HCT116 (cell line): ENCODE data around the gene PRKN.

Experiments used
- ELF1 ChIP-seq: IDR thresholded peaks from 2 replicates; pipeline ENCODE4 v1.6.1; 2012; ENCODE audit warnings: low read depth, borderline replicate concordance
- EZH2 ChIP-seq: fragments of 200-600 bp; sonication (generic); IDR thresholded peaks from 2 replicates; pipeline ENCODE4 v1.6.1; 2017; ENCODE audit warnings: antibody characterized with exemption, mixed run types
- EZH2phosphoT487 ChIP-seq: fragments of 200-600 bp; IDR thresholded peaks from 2 replicates; pipeline ENCODE4 v1.6.1; 2018; ENCODE audit warnings: antibody characterized with exemption, borderline replicate concordance
- JUND ChIP-seq: IDR thresholded peaks from 2 replicates; pipeline ENCODE4 v1.6.1; 2012
- POLR2A ChIP-seq: IDR thresholded peaks from 2 replicates; pipeline ENCODE4 v1.7.0; 2011; ENCODE audit warnings: borderline replicate concordance; ENCODE audit not compliant: insufficient read depth, insufficient read length; ENCODE audit errors: extremely low read depth
- POLR2AphosphoS5 ChIP-seq: IDR thresholded peaks from 2 replicates; pipeline ENCODE4 v1.6.1; 2011; ENCODE audit warnings: mild to moderate bottlenecking, low read depth, low read length, moderate library complexity
- RAD21 ChIP-seq: IDR thresholded peaks from 2 replicates; pipeline ENCODE4 v1.6.1; 2012; ENCODE audit warnings: low read depth, mild to moderate bottlenecking
- SIN3A ChIP-seq: IDR thresholded peaks from 2 replicates; pipeline ENCODE4 v1.6.1; 2012; ENCODE audit warnings: low read depth
- SRF ChIP-seq: IDR thresholded peaks from 2 replicates; pipeline ENCODE4 v1.6.1; 2012; ENCODE audit warnings: low read depth
- ZFX ChIP-seq: fragments of 450-650 bp; IDR thresholded peaks from 2 replicates; pipeline ENCODE4 v1.6.1; 2017
- TF ChIP-seq, protein P1 (sequence below): IDR thresholded peaks from 2 replicates; pipeline ENCODE4 v1.6.1; 2012
- TF ChIP-seq, protein P2 (sequence below), 3 experiments: fragments of 200-600 bp in 1 of 3; sonication (generic) in 1 of 3; IDR thresholded peaks in 2 of 3; conservative IDR thresholded peaks in 1 of 3; 2 replicates each; pipeline ENCODE4 v1.5.1; 2012 to 2017; ENCODE audit warnings: low read depth in 2 of 3, low read length in 2 of 3, antibody characterized with exemption in 1 of 3, borderline replicate concordance in 1 of 3, control low read depth in 1 of 3, mild to moderate bottlenecking in 1 of 3, mixed read lengths in 1 of 3, mixed run types in 1 of 3, moderate library complexity in 1 of 3; ENCODE audit not compliant: insufficient read depth in 1 of 3
- TF ChIP-seq, protein P3 (sequence below): IDR thresholded peaks from 2 replicates; pipeline ENCODE4 v1.6.1; 2012
- TF ChIP-seq, protein P4 (sequence below): IDR thresholded peaks from 2 replicates; pipeline ENCODE4 v1.6.1; 2012; ENCODE audit warnings: low read depth

DNA sequence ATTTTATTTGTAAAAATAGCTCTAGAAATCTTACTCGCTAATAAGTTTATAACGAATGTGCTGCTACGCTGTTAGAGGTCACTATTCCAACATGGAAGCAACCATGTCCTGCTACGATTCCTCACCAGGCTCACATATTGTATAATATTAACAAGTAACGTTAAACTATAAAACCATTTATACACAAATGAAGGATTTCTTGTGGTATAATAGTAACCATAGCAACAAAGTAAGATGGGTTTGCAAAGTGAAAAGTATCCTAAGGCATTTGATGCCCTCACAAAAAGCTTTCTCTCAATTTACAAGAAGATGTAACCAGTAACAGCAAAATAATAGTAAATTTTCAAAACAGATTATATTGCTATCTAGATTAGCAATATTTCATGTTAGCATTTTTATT is 117.2 kb downstream of the PRKN start:
- no peak for TF ChIP-seq POLR2A
- TF ChIP-seq, protein P1, sequence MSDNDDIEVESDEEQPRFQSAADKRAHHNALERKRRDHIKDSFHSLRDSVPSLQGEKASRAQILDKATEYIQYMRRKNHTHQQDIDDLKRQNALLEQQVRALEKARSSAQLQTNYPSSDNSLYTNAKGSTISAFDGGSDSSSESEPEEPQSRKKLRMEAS = no peak
- no peak for TF ChIP-seq RAD21
- TF ChIP-seq POLR2AphosphoS5 = no peak
- TF ChIP-seq, protein P2, sequence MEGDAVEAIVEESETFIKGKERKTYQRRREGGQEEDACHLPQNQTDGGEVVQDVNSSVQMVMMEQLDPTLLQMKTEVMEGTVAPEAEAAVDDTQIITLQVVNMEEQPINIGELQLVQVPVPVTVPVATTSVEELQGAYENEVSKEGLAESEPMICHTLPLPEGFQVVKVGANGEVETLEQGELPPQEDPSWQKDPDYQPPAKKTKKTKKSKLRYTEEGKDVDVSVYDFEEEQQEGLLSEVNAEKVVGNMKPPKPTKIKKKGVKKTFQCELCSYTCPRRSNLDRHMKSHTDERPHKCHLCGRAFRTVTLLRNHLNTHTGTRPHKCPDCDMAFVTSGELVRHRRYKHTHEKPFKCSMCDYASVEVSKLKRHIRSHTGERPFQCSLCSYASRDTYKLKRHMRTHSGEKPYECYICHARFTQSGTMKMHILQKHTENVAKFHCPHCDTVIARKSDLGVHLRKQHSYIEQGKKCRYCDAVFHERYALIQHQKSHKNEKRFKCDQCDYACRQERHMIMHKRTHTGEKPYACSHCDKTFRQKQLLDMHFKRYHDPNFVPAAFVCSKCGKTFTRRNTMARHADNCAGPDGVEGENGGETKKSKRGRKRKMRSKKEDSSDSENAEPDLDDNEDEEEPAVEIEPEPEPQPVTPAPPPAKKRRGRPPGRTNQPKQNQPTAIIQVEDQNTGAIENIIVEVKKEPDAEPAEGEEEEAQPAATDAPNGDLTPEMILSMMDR (IDR thresholded peaks at IDR 0.05 in 2 of 3, conservative IDR thresholded peaks at IDR 0.05 in 1 of 3; ENCODE audit: borderline replicate concordance in 1 of 3, insufficient read depth in 1 of 3, low read depth in 2 of 3, low read length in 2 of 3) = no peak
- no peak for TF ChIP-seq ELF1
- no peak for TF ChIP-seq JUND
- no peak for TF ChIP-seq SIN3A
- no peak for TF ChIP-seq EZH2phosphoT487
- TF ChIP-seq EZH2 = no peak
- no peak for TF ChIP-seq ZFX
- no peak for TF ChIP-seq SRF
- TF ChIP-seq, protein P3, sequence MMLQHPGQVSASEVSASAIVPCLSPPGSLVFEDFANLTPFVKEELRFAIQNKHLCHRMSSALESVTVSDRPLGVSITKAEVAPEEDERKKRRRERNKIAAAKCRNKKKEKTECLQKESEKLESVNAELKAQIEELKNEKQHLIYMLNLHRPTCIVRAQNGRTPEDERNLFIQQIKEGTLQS = no peak
- TF ChIP-seq, protein P4, sequence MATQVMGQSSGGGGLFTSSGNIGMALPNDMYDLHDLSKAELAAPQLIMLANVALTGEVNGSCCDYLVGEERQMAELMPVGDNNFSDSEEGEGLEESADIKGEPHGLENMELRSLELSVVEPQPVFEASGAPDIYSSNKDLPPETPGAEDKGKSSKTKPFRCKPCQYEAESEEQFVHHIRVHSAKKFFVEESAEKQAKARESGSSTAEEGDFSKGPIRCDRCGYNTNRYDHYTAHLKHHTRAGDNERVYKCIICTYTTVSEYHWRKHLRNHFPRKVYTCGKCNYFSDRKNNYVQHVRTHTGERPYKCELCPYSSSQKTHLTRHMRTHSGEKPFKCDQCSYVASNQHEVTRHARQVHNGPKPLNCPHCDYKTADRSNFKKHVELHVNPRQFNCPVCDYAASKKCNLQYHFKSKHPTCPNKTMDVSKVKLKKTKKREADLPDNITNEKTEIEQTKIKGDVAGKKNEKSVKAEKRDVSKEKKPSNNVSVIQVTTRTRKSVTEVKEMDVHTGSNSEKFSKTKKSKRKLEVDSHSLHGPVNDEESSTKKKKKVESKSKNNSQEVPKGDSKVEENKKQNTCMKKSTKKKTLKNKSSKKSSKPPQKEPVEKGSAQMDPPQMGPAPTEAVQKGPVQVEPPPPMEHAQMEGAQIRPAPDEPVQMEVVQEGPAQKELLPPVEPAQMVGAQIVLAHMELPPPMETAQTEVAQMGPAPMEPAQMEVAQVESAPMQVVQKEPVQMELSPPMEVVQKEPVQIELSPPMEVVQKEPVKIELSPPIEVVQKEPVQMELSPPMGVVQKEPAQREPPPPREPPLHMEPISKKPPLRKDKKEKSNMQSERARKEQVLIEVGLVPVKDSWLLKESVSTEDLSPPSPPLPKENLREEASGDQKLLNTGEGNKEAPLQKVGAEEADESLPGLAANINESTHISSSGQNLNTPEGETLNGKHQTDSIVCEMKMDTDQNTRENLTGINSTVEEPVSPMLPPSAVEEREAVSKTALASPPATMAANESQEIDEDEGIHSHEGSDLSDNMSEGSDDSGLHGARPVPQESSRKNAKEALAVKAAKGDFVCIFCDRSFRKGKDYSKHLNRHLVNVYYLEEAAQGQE = no peak
